Measurements from ENCODE around the gene EIF1AD. TPM values are rescaled to one million over a fixed set of nuclear protein-coding genes. Genes with fewer than 3 reads are reported as not detected.
"Not testable (repeated sequence)": the region's sequence is repeated elsewhere in the genome, so short reads cannot be mapped to it uniquely, and the experiment has no call there.

Gene EIF1AD
- total RNA-seq, 2 donors from 2014 or later, result 17.6 to 25.0 TPM

DNA sequence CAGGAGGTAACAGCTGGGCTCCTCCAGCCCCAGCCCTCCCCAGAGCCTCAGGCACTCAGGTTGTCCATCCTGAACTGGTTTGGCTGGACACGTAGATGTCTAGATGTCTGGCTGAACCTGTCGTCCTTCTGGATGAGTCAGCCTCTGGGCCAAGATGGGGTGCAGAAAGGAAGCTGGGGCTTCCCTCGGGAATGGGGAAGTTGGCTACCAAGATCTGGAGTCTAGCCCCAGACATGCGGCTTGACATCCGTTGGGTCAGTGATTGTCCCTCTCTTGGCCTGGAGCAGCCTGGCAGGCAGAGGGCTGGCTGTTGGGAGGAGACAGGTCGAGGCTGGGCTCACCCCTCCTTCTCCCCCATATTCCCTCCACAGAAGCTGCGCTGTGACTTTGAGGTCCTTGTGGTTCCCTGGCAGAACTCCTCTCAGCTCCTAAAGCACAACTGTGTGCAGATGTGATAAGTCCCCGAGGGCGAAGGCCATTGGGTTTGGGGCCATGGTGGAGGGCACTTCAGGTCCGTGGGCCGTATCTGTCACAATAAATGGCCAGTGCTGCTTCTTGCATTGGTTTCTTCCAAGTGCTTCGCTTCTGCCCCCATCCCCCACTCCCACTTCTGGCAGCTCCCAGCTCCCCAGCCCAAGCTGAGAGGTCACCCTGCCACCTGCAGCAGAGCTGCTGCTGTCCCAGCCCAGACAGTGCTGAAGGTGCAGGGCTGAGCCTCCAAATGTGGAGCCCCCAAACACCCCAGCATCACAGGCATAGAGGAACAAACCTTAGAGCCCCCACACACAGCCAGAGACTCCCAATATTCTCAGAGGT lies 11.2 kb upstream of the EIF1AD start:
- Histone ChIP-seq H3K27ac (no peak overlapping the region), H3K9me3 (no peaks in the 10 kb centered on the region), H3K27me3 (peaks cover 0 to 4% of the 10 kb centered on the region in 2 donors), H3K36me3 (no peaks in the 10 kb centered on the region), H3K4me3 (no peak overlapping the region), H3K4me1 (peaks cover 0 to 34% of the 10 kb centered on the region in 2 donors)
- no peak for TF ChIP-seq CTCF (IDR thresholded peaks at IDR 0.05)
- DNase-seq (ENCODE audit: low spot score), result no peak

DNA sequence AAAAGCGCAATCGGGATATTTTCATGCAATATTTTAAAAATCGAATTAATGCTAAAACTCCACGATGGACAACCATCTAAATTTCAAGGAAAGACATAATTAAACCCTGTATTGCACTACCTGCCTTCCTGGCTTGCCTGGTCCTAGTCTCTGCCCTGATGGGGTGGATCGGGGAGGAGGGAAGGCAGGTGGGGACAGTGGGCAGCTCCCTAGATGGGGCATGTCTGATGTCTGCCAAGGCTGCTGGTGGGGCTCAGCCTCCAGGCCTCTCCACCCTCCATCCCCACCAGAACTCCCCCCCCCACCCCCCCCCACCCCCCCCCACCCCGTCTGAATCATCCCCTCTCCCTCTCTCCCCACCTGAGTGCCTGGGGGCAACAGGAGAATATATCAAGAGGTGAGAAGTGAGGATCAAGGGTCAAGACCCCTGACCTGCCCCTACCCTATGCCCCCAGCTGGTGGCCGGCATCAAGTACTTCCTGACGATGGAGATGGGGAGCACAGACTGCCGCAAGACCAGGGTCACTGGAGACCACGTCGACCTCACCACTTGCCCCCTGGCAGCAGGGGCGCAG lies 10.5 kb upstream of the EIF1AD start:
- TF ChIP-seq CTCF (IDR thresholded peaks at IDR 0.05), result no peak
- H3K9me3 ChIP-seq, result no peaks in the 10 kb centered on the region
- peaks cover 0 to 4% of the 10 kb centered on the region in 2 donors for H3K27me3 ChIP-seq
- no peak for DNase-seq (ENCODE audit: low spot score)
- peaks cover 0 to 34% of the 10 kb centered on the region in 2 donors for H3K4me1 ChIP-seq
- no peak overlapping the region for H3K27ac ChIP-seq
- H3K36me3 ChIP-seq, result no peaks in the 10 kb centered on the region
- no peak overlapping the region for H3K4me3 ChIP-seq

- DNase-seq (ENCODE audit: low spot score), result no peak
- Histone ChIP-seq H3K4me1 (peaks cover 0 to 34% of the 10 kb centered on the region in 2 donors), H3K36me3 (no peaks in the 10 kb centered on the region), H3K4me3 (peak within 1 kb of the TSS; percentile 1 to 33), H3K27ac (no peak within 1 kb of the TSS), H3K27me3 (peaks cover 0 to 4% of the 10 kb centered on the region in 2 donors), H3K9me3 (no peaks in the 10 kb centered on the region)
- TF ChIP-seq CTCF (IDR thresholded peaks at IDR 0.05), result no peak
Observed at GRCh38 chr11:66011785-66012303, 9.9 kb upstream of the EIF1AD start, which contains the start of gene CST6. Gene CST6, plus strand, starts transcription at chr11:66012008. Its CDS starts 37 bp downstream, at chr11:66012045.

DNA sequence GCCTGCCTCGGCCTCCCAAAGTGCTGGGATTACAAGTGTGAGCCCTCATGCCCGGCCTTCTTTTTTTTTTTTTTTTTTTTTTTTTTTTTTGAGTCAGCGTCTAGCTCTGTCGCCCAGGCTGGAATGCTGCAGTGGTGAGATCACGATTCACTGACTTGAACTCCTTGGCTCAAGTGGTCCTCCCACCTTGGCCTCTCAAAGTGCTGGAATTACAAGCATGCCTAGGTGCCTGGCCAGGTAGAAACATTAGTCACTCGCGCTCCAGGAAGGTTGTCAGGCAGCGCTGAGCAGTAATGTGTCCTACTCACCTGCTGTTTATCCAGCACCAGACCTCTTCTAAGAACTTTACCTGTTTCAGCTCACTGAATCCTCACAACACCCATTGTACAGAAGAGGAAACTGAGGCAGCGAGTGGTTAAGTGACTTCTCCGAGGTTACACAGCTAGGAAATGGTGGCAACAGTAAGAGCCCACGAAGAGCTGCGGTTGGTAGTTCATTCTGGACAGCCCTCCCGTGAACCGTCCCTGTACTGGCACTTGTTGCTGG lies 9.4 kb upstream of the EIF1AD start:
- Histone ChIP-seq H3K4me1 (peaks cover 0 to 31% of the 10 kb centered on the region in 2 donors), H3K27me3 (peaks cover 0 to 4% of the 10 kb centered on the region in 2 donors), H3K27ac (no peak overlapping the region), H3K9me3 (no peaks in the 10 kb centered on the region), H3K36me3 (no peaks in the 10 kb centered on the region), H3K4me3 (peak overlapping the region in 1 of 2 donors; percentile 33)
- no peak for DNase-seq (ENCODE audit: low spot score)
- no peak for TF ChIP-seq CTCF (IDR thresholded peaks at IDR 0.05)

DNA sequence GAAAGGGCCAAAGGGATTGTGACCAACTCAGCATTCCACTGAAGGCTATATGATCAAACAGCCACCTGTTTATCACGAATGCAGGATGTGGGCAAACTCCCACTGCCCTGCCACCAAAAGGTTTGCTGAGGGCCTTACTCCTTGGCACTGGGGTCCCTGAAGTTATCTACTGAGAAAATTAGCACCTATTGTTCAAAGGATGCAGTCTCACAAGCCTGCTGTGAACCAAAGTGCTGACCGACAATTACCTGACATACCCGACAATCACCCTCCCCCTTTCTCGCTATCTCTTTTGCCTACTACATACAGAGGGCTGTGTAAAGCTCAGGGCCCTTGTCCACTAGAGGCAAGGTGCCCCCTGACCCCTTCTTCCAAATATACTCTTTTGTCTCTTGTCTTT lies 8.1 kb upstream of the EIF1AD start:
- H3K9me3 ChIP-seq; H3K36me3 ChIP-seq; H3K4me3 ChIP-seq; H3K27me3 ChIP-seq; DNase-seq (ENCODE audit: low spot score); H3K27ac ChIP-seq: not testable (repeated sequence)
- peaks cover 0 to 18% of the 10 kb centered on the region in 2 donors for H3K4me1 ChIP-seq
